ENCODE measurements around the gene TCEAL8.

The TCEAL8 gene

GRCh38 chrX:103220511-103221323 lies 34.2 kb downstream of the TCEAL8 start:
- no peaks in the 10 kb centered on the region for H3K36me3 ChIP-seq (ENCODE audit: control insufficient read depth, insufficient read depth, low read length)
- H3K27me3 ChIP-seq (replicated peaks; ENCODE audit: control insufficient read depth, insufficient read depth, low read length, poor library complexity, severe bottlenecking), result no peaks in the 10 kb centered on the region
- no peak overlapping the region for H3K27ac ChIP-seq (ENCODE audit: insufficient read depth, low read length, poor library complexity, severe bottlenecking)
- DNase-seq, result no peak
- H3K4me3 ChIP-seq (ENCODE audit: insufficient read depth, low read depth, low read length, poor library complexity, severe bottlenecking), result no peak overlapping the region
- no peaks in the 10 kb centered on the region for H3K4me1 ChIP-seq (ENCODE audit: control insufficient read depth, insufficient read depth, low read length, poor library complexity, severe bottlenecking)
- no peaks in the 10 kb centered on the region for H3K9me3 ChIP-seq (ENCODE audit: control insufficient read depth, low read length)

- Histone ChIP-seq H3K27me3 (replicated peaks; ENCODE audit: control insufficient read depth, insufficient read depth, low read length, poor library complexity, severe bottlenecking) (no peaks in the 10 kb centered on the region), H3K4me1 (ENCODE audit: control insufficient read depth, insufficient read depth, low read length, poor library complexity, severe bottlenecking) (no peaks in the 10 kb centered on the region), H3K27ac (ENCODE audit: insufficient read depth, low read length, poor library complexity, severe bottlenecking) (peak overlapping the region; percentile 69), H3K36me3 (ENCODE audit: control insufficient read depth, insufficient read depth, low read length) (no peaks in the 10 kb centered on the region), H3K4me3 (ENCODE audit: insufficient read depth, low read depth, low read length, poor library complexity, severe bottlenecking) (peak overlapping the region; percentile 62), H3K9me3 (ENCODE audit: control insufficient read depth, low read length) (no peaks in the 10 kb centered on the region)
- DNase-seq, result peak in 2 of 3 donors; percentile 13 to 18
These were observed 39.4 kb downstream of the TCEAL8 start for GRCh38 chrX:103215425-103215991.

DNA sequence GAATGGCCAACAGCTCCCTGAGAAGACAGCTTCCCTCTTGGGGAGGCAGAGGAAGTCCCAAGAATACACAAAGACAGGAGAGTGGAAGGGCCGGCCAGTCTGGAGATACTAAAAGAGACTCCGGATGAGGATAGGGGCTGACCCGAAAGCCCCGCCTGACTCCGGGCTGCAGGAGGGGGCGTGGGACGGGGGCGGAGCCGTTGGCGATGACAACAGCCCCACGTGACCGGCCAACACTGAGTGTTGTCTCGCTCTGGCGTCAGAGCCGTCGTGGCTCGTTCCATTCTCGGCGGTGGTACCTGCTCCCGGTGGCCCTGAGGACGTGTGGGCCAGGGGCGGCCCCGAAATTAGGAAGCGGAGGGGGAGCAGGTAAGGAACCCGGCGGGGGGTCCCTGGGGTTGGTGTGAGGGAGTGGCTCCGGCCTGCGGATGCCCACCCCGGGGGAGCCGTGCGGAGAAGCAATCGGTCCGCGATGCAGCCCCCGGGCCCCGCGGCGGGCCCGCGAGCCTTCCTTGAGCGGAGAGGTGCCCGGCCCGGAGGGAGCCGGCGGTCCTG lies 40.0 kb downstream of the TCEAL8 start, which contains the start of gene BEX4:
Gene BEX4 (plus strand): TSS at position 239 of the 555 bp plus-strand sequence. CDS start 1,046 bp downstream, outside the sequence.
- Histone ChIP-seq H3K9me3 (ENCODE audit: control insufficient read depth, low read length) (no peaks in the 10 kb centered on the region), H3K4me1 (ENCODE audit: control insufficient read depth, insufficient read depth, low read length, poor library complexity, severe bottlenecking) (no peaks in the 10 kb centered on the region), H3K36me3 (ENCODE audit: control insufficient read depth, insufficient read depth, low read length) (no peaks in the 10 kb centered on the region), H3K4me3 (ENCODE audit: insufficient read depth, low read depth, low read length, poor library complexity, severe bottlenecking) (peak within 1 kb of the TSS; percentile 62), H3K27me3 (replicated peaks; ENCODE audit: control insufficient read depth, insufficient read depth, low read length, poor library complexity, severe bottlenecking) (no peaks in the 10 kb centered on the region), H3K27ac (ENCODE audit: insufficient read depth, low read length, poor library complexity, severe bottlenecking) (peak within 1 kb of the TSS; percentile 69)
- peak; percentile 59 to 74 (median 72) for DNase-seq

DNA sequence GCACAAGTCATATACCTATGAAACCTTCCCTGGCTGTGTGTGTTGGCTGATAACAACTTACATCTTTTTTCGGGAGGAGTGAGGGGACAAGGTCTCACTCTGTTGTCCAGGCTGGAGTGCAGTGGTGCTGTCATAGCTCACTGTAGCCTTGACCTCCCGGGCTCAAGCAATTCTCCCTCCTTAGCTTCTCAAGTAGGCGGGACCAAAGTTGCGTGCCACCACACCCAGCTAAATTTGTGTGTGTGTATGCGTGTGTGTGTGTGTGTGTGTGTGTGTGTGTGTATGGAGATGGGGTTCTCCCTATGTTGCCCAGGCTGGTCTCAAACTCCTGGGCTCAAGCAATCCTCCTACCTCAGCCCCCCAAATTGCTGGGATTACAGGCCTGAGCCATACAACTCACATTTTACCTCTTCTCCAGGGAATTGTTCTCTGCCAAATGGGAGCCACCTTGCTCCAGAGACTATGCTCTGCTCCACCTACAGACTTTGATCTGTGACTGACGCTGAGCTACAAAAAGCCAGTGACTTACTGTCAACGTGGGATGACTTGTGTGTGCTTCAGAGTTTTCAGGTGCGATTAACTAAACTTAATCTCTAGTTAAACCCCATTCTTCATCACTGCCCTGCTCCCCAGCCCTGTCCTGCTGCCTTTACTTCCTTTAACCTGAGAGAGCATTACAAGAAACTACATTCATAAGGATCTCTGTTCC lies 42.1 kb downstream of the TCEAL8 start:
- Histone ChIP-seq H3K4me1 (ENCODE audit: control insufficient read depth, insufficient read depth, low read length, poor library complexity, severe bottlenecking) (no peaks in the 10 kb centered on the region), H3K27me3 (replicated peaks; ENCODE audit: control insufficient read depth, insufficient read depth, low read length, poor library complexity, severe bottlenecking) (no peaks in the 10 kb centered on the region), H3K36me3 (ENCODE audit: control insufficient read depth, insufficient read depth, low read length) (no peaks in the 10 kb centered on the region), H3K9me3 (ENCODE audit: control insufficient read depth, low read length) (no peaks in the 10 kb centered on the region), H3K4me3 (ENCODE audit: insufficient read depth, low read depth, low read length, poor library complexity, severe bottlenecking) (no peak overlapping the region), H3K27ac (ENCODE audit: insufficient read depth, low read length, poor library complexity, severe bottlenecking) (no peak overlapping the region)
- no peak for DNase-seq

GRCh38 chrX:103211012-103211715 lies 43.8 kb downstream of the TCEAL8 start:
- no peaks in the 10 kb centered on the region for H3K36me3 ChIP-seq (ENCODE audit: control insufficient read depth, insufficient read depth, low read length)
- no peak overlapping the region for H3K27ac ChIP-seq (ENCODE audit: insufficient read depth, low read length, poor library complexity, severe bottlenecking)
- H3K9me3 ChIP-seq (ENCODE audit: control insufficient read depth, low read length), result no peaks in the 10 kb centered on the region
- H3K27me3 ChIP-seq (replicated peaks; ENCODE audit: control insufficient read depth, insufficient read depth, low read length, poor library complexity, severe bottlenecking), result no peaks in the 10 kb centered on the region
- no peaks in the 10 kb centered on the region for H3K4me1 ChIP-seq (ENCODE audit: control insufficient read depth, insufficient read depth, low read length, poor library complexity, severe bottlenecking)
- peak; percentile 3 to 12 (median 7) for DNase-seq
- H3K4me3 ChIP-seq (ENCODE audit: insufficient read depth, low read depth, low read length, poor library complexity, severe bottlenecking), result no peak overlapping the region

DNA sequence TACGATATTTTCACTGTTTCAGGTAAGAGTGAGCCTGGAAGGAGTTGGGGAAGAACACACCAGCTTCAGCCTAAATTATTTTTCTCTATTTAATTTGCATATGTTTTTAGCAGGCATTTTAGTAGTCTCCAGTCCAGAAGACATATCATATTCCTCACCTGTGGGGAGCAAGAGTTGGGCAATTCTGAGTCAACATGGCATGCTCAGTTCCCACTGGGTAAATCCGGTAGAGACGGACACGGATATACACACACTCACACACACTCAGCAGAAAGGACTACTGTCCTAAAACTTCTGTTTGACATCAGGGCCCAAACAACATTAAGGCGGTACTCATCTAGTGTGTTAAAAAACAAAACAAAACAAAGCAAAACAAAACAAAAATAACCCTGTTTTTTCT lies 44.9 kb downstream of the TCEAL8 start:
- no peaks in the 10 kb centered on the region for H3K27me3 ChIP-seq (replicated peaks; ENCODE audit: control insufficient read depth, insufficient read depth, low read length, poor library complexity, severe bottlenecking)
- DNase-seq, result no peak

More for the DNA sequence above, 44.9 kb downstream of the TCEAL8 start:
- H3K36me3 ChIP-seq (ENCODE audit: control insufficient read depth, insufficient read depth, low read length), result no peaks in the 10 kb centered on the region
- no peaks in the 10 kb centered on the region for H3K4me1 ChIP-seq (ENCODE audit: control insufficient read depth, insufficient read depth, low read length, poor library complexity, severe bottlenecking)
- no peaks in the 10 kb centered on the region for H3K9me3 ChIP-seq (ENCODE audit: control insufficient read depth, low read length)
- no peak overlapping the region for H3K27ac ChIP-seq (ENCODE audit: insufficient read depth, low read length, poor library complexity, severe bottlenecking)
- H3K4me3 ChIP-seq (ENCODE audit: insufficient read depth, low read depth, low read length, poor library complexity, severe bottlenecking), result no peak overlapping the region

Measured in effector memory CD4-positive, alpha-beta T cell (primary cell).